Prostate gland (tissue), 2 donors: Measurements from ENCODE around the gene NCOR2.

ENCODE experiments used
- CTCF ChIP-seq, 4 experiments: fragments of 200-600 bp in 2 of 4; fragments of 450-650 bp in 2 of 4; sonication (generic) in 2 of 4; IDR thresholded peaks; 1 replicate in 3 of 4; 2 replicates in 1 of 4; pipeline ENCODE4 v1.5.1; 2016 to 2019; ENCODE audit warnings: antibody characterized with exemption in 4 of 4, mild to moderate bottlenecking in 2 of 4, moderate library complexity in 2 of 4
- POLR2A ChIP-seq: fragments of 450-650 bp; IDR thresholded peaks from one replicate; pipeline ENCODE4 v1.6.1; 2016; ENCODE audit warnings: antibody characterized with exemption, mild to moderate bottlenecking

GRCh38 chr12:124534776-124535740 lies 32.4 kb downstream of the NCOR2 start:
- TF ChIP-seq CTCF (IDR thresholded peaks at IDR 0.05) (no peak), POLR2A (no peak)
